Subcutaneous adipose tissue (tissue), 4 donors: Measurements from ENCODE around the gene UBD. TPM values are rescaled to one million over a fixed set of nuclear protein-coding genes. Genes with fewer than 3 reads are reported as not detected.

Source experiments
- CTCF ChIP-seq: fragments of 450-650 bp; IDR thresholded peaks from one replicate; pipeline ENCODE4 v1.5.1; 2016; ENCODE audit warnings: low read depth, mild to moderate bottlenecking, control low read depth, antibody characterized with exemption, moderate library complexity
- total RNA-seq, 4 donors: library from RNA; depleted of rRNA; stranded (reverse); fragments of >200 nt; gene quantifications; one replicate each; pipeline ENCODE4 v1.1.0, GENCODE V29; 2016

UBD gene
- total RNA-seq, 4 donors from 2014 or later: 11.5 TPM; not detected in 3

DNA sequence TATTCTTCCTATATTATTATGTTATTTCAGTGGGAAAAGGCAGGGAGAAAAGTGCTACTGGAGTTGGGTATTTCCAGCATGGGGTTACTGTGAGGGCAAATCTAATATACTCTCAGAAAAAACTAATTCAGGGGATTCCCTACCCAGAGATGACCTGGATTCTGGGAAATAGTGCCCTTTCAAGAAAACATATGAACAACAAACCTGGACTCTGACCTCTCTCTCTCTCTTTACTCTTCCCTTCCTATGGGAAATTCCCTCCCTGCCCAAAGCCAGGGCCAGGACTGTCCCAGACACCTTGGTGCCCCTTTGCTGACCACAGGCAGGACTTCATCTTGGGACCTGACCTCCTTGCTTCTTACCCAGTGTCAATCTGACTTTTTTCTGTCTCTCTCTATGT, 1.6 kb upstream of the UBD start:
- TF ChIP-seq CTCF: no peak

DNA sequence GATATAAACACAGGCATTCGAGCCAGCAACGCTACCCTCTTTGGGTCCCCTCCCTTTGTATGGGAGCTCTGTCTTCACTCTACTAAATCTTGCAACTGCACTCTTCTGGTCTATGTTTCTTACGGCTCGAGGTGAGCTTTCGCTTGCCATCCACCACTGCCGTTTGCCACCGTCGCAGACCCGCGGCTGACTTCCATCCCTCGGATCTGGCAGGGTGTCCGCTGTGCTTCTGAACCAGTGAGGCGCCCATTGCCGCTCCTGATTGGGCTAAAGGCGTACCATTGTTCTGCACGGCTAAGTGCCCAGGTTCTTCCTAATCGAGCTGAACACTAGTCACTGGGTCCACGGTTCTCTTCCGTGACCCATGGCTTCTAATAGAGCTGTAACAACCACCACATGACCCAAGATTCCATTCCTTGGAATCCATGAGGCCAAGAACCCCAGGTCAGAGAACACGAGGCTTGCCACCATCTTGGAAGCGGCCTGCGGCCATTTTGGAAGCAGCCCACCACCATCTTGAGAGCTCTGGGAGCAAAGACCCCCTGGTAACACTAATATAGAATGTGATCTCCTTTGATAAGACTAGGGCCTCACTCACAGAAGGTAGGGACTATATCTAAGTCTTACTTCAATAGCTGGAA, 973 bp downstream of the UBD start:
- TF ChIP-seq CTCF: no peak

- TF ChIP-seq CTCF: no peak
Measured at GRCh38 chr6:29557320-29557719, 2.2 kb downstream of the UBD start.

- no peak for TF ChIP-seq CTCF
Measured at GRCh38 chr6:29554764-29555163, 4.8 kb downstream of the UBD start.

DNA sequence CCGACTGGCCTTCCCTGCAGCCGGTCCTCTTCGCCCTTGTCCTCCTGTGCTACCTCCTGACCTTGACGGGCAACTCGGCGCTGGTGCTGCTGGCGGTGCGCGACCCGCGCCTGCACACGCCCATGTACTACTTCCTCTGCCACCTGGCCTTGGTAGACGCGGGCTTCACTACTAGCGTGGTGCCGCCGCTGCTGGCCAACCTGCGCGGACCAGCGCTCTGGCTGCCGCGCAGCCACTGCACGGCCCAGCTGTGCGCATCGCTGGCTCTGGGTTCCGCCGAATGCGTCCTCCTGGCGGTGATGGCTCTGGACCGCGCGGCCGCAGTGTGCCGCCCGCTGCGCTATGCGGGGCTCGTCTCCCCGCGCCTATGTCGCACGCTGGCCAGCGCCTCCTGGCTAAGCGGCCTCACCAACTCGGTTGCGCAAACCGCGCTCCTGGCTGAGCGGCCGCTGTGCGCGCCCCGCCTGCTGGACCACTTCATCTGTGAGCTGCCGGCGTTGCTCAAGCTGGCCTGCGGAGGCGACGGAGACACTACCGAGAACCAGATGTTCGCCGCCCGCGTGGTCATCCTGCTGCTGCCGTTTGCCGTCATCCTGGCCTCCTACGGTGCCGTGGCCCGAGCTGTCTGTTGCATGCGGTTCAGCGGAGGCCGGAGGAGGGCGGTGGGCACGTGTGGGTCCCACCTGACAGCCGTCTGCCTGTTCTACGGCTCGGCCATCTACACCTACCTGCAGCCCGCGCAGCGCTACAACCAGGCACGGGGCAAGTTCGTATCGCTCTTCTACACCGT, 6.1 kb downstream of the UBD start:
- no peak for TF ChIP-seq CTCF

DNA sequence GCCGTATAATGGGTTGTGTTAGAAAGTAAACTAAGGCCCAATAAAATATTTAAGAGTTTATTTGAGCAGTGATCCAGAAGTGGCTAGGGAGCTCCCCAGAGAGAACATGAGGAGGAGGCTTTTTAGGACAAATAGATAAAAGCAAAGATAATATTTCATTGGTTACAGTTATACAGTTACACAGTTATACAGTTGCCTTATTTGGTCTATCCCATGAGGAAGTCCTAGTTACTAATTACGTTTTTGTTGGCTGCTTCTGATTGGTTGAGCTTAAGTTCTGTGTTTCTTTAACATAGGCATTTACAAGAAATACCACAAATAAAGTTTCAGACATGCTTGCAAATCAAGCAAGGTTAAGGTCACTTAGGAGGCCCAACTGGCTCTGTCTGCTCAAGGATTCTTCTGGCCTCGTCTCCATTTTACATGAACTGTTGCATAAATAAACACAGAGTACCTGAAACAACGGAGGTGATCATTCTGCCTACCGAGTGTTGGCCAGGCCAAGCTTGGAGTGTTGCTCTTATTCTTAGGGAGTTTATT, 7.0 kb downstream of the UBD start:
- no peak for TF ChIP-seq CTCF

GRCh38 chr6:29547573-29547972, 12.0 kb downstream of the UBD start:
- no peak for TF ChIP-seq CTCF
